LHCN-M2 (cell line): ENCODE measurements around the gene MPHOSPH10. TPM values are rescaled to one million over a fixed set of nuclear protein-coding genes. Genes with fewer than 3 reads are reported as not detected.
"Not testable (repeated sequence)": the region's sequence is repeated elsewhere in the genome, so short reads cannot be mapped to it uniquely, and the experiment has no call there.

Experiments
- DNase-seq: peaks from one replicate; pipeline ENCODE4 v3.0.0-alpha.2; 2012; ENCODE audit warnings: low read depth
- polyA plus RNA-seq: library from polyadenylated mRNA; unstranded; fragments of >200 nt; gene quantifications from one replicate; pipeline ENCODE4 v1.2.1, GENCODE V29; 2012; ENCODE audit warnings: missing spikeins
- total RNA-seq: library from RNA; depleted of rRNA; stranded (reverse); fragments of >200 nt; gene quantifications from 2 replicates; pipeline ENCODE4 v1.2.3, GENCODE V29; 2014; rRNA removed

The MPHOSPH10 gene
- total RNA-seq, result 25.1 and 28.9 TPM in 2 replicates
- 8.5 TPM for polyA plus RNA-seq

DNA sequence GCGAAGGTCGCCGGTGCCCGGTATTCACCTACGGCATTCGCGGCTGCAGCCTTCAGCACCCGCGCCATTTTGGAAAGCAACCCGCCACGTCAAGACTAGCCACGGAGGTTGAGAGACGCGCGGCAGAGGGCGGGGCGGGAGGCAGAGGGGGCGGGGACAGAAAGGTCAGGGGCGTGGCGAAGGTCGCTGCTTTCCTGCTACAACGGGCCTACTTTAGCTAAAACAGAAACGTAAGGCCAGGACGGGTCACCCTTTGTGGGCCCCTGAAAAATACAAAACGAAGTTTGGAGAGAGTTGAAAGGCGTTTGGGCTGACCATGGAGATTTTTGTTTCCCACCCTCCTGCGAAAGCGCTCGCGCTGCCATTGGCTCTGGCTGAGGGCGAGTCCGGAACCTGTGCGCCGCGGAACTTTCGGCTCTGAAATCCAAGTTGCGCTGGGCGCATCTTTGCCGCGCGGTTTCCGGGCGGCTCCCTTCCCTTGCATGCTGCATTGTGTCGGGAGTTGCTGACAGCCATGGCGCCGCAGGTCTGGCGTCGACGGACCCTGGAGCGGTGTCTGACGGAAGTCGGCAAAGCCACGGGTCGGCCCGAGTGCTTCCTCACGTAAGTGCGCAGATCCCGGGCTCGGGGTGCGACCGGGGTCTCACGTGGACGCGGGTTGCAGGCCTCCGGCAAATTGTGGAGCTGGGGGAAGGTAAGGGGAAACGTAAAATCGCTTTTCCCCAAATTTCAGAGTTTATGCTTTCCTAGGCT is at the start of gene MPHOSPH10, which contains the start of gene MCEE:
Gene MPHOSPH10 (plus strand): TSS at position 483 of the 753 bp plus-strand sequence. CDS start 32 bp downstream, at position 515.
Gene MCEE (minus strand): TSS at position 78 of the 753 bp plus-strand sequence. CDS start 10 bp downstream, at position 68.
- DNase-seq, result peak; percentile 85

GRCh38 chr2:71082402-71083252 is 47.8 kb upstream of the MPHOSPH10 start:
- no peak for DNase-seq

DNA sequence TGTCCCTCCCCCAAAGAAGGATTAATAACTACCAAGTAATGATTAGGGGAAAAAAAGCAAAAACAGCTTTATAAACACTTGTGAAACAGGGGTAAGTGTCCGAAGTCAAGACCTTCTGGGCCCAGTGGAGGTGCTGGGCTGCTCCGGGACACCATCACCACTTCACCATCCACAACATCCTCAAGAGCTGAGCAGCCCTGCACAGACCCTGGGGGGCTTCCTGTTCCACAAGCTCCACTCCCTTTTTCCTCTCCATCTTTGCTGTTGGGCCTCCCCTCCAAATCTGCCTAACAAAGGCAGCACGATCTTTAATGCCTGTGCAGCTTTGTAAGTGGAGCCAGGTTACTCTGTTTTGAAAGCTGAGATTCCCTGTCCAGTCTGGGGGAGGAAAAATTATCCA is 47.1 kb upstream of the MPHOSPH10 start:
- not testable (repeated sequence) for DNase-seq

DNA sequence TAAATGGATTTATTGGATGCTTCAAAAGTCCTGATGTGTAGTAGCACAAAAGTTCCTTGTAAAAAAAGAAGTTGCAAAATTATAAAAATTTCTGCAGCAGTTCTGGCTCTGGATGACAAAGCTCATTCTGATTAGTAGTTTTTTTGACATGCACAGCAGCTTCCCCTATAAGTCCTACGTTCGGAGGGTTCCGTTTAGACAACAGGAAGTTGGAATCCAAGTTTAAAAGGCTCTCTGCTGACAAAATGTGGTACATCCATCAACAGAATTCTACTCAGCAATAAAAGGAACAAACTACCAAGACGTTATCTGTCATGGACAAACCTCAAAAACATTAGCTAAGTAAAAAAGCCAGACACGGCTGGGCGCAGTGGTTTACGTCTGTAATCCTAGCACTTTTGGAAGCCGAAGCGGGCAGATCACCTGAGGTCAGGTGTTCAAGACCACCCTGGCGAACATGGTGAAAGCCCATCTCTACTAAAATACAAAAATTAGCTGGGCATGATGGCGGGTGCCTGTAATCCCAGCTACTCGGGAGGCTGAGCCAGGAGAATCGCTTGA is 46.6 kb upstream of the MPHOSPH10 start:
- not testable (repeated sequence) for DNase-seq

- peak; percentile 38 for DNase-seq
Observed at GRCh38 chr2:71085325-71086003, 45.0 kb upstream of the MPHOSPH10 start.

GRCh38 chr2:71089475-71089874 is 41.0 kb upstream of the MPHOSPH10 start:
- DNase-seq, result not testable (repeated sequence)

DNA sequence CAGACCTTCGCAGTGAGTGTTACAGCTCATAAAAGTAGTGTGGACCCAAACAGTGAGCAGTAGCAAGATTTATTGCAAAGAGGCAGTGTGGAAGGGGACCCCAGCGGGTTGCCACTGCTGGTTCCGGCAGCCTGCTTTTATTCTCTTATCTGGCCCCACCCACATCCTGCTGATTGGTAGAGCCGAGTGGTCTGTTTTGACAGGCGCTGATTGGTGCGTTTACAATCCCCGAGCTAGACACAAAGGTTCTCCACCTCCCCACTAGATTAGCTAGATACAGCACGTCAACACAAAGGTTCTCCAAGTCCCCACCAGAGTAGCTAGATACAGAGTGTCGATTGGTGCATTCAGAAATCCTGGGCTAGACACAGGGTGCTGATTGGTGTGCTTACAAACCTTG is 38.6 kb upstream of the MPHOSPH10 start:
- DNase-seq, result not testable (repeated sequence)

GRCh38 chr2:71092491-71093260 is 37.8 kb upstream of the MPHOSPH10 start:
- not testable (repeated sequence) for DNase-seq

DNA sequence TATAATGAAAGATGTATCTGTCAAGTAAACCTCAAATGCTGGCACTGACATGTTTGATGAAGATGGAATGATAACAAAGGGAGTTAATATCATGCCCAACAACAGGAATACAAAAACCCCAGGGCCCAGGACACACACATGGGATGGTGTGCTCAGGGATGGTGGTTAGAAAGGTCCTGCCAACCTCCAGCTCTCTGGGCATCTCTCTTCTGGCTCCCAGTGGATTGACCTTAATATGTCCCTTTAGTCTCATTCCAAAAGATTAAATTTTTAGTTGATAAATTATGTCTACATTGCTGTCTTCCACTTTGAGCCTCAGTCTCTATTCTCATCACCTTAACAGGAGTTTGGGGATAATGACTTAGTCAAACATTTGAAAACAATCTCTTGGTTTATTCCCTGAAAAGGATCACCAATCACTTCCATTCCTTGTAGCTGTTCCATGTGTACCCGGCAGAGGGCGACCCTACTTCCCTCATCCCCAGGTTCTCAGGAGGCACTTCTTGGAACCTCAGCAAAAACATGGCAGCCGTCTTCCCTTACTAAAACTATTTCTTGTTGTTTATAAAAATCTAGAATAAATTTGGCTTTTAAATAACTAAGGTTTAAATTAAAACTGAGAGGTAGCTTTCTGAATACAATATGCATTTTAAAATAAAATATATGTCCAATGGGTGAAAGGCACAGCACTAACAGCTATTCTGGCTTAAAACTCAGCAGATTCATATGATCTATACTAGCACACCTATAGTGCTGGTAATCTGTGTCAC is 30.1 kb upstream of the MPHOSPH10 start:
- DNase-seq, result peak; percentile 54

GRCh38 chr2:71101656-71102055 is 28.8 kb upstream of the MPHOSPH10 start:
- DNase-seq, result peak; percentile 95

DNA sequence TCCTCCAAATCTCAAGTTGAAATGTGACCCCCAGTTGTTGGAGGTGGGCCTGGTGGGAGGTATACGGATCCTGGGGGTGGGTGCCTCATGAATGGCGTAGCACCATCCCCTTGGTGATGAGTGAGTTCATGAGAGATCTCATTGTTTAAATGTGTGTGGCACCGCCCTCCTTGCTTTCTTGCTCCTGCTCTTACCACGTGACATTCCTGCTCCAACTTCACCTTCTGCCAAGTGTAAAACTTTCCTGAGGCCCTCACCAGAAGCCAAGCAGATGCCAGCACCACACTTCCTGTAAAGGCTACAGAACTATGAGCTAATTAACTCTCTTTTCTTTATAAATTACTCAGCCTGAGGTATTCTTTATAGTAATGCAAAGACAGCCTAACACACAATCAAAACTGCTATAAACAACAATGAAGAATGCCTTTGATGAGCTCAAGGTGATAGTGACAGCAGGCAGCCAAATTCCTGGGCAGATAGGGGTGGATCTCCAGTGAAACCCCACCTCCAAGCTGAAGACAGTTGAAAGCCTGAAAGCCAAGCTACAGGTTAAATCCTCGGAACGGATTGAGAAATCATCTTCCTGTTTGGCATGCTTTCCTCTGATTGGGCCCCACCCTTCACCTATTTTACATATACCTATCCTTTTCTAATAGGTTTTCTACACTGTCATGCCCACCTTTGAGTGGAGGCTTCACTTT is 27.3 kb upstream of the MPHOSPH10 start:
- DNase-seq, result no peak

GRCh38 chr2:71103809-71104208 is 26.6 kb upstream of the MPHOSPH10 start:
- no peak for DNase-seq

DNA sequence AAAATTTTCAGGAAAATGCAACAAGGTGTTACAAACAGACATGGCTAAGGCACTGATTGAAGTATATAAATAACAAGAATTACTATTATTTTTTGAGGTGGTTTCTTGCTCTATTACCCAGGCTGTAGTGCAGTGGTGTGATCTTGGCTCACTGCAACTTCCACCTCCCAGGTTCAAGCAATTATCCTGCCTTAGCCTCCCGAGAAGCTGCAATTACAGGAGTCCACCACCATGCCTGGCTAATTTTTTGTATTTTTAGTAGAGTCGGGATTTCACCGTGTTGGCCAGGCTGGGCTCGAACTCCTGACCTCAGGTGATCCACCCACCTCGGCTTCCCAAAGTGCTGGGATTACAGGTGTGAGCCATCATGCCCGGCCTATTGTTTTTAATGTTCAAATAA is 24.0 kb upstream of the MPHOSPH10 start:
- not testable (repeated sequence) for DNase-seq

- DNase-seq, result no peak
Observed at GRCh38 chr2:71108091-71108490, 22.3 kb upstream of the MPHOSPH10 start.

- no peak for DNase-seq
Observed at GRCh38 chr2:71113843-71114242, 16.6 kb upstream of the MPHOSPH10 start.

DNA sequence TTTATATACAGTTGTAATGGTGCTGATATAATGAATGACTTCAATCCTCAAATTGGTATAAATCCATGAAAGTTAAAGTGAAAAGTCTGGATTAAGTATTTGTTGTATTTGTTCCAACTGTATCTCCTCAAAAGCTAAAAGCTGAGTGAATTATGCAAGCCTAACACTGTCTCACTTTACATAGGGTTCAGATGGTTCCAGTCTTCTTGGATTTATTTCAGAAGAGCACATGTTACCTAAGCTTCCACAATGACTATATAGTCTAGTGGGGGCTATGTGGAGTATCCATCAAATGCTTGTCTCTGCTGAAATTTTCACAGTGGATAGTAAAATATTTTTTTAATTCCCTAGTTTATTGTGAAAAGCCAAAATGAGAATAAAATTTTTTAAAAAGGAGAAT is 13.4 kb upstream of the MPHOSPH10 start:
- DNase-seq, result no peak

GRCh38 chr2:71120195-71120594 is 10.2 kb upstream of the MPHOSPH10 start:
- no peak for DNase-seq

DNA sequence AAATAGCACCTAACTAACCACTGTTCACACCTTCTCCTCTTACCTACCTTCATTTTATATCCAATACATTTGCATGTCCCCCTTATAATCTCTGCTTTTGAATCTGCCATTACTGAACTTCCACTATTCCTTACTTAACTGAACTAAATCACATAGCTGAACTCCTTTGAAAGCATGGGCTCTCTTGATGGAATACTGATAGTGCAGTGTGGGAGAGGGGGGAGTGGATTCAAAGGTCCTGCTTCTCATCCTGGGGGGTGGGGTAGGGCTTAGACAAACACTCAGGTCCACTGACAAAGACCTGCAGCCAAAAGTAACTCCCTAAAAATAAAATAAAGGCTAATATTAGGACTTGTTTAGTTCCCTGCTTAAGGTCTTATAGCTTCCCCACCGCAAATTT is 9.0 kb upstream of the MPHOSPH10 start:
- DNase-seq, result no peak
